PC-3 (cell line): ENCODE results near the gene RAD23A.

Source experiments
- CTCF ChIP-seq: fragments of 300-600 bp; sonication (generic); conservative IDR thresholded peaks from 2 replicates; pipeline ENCODE4 v1.5.1; 2017; ENCODE audit warnings: antibody characterized with exemption, low read depth, mild to moderate bottlenecking, low read length
- EZH2 ChIP-seq: fragments of 300-600 bp; sonication (generic); IDR thresholded peaks from one replicate; pipeline ENCODE4 v1.6.1; 2017; ENCODE audit warnings: antibody characterized with exemption, mild to moderate bottlenecking, low read length; ENCODE audit not compliant: unreplicated experiment
- EZH2phosphoT487 ChIP-seq: fragments of 300-600 bp; sonication (generic); IDR thresholded peaks from 2 replicates; pipeline ENCODE4 v1.6.1; 2018; ENCODE audit warnings: mild to moderate bottlenecking, antibody characterized with exemption, low read length, borderline replicate concordance

- no peak for TF ChIP-seq CTCF
- no peak for TF ChIP-seq EZH2
- no peak; the same call in 1 of the 2 replicates for TF ChIP-seq EZH2phosphoT487
These were observed at the start of gene RAD23A for GRCh38 chr19:12945479-12946091.
